Heart left ventricle (tissue), 16 donors: ENCODE measurements around the gene ZC3H10. TPM values are rescaled to one million over a fixed set of nuclear protein-coding genes. Genes with fewer than 3 reads are reported as not detected.
"Not testable (repeated sequence)": the region's sequence is repeated elsewhere in the genome, so short reads cannot be mapped to it uniquely, and the experiment has no call there.

Source experiments
- ATAC-seq, 4 donors: fragments of 200-7000 bp; cut with Tn5 transposase; one replicate each; pipeline ENCODE4 v1.9.1; 2020 to 2022; ENCODE audit warnings: moderate library complexity in 4 of 4, mild to moderate bottlenecking in 3 of 4, moderate number of reproducible peaks in 1 of 4
- DNase-seq, 5 donors: peaks; one replicate each; pipeline ENCODE4 v3.0.0-alpha.2; 2020
- H3K27ac ChIP-seq, 12 donors: fragments of 200-600 bp; sonication (generic) in 4 of 12; one replicate each; pipeline versions ENCODE4 v1.5.0 to v1.8.0; 2016 to 2022; ENCODE audit warnings: mild to moderate bottlenecking in 2 of 12
- H3K27me3 ChIP-seq, 9 donors: fragments of 200-600 bp; sonication (generic) in 2 of 9; one replicate each; pipeline versions ENCODE4 v1.5.1 to v1.8.0; 2016 to 2022; ENCODE audit warnings: mild to moderate bottlenecking in 3 of 9
- H3K36me3 ChIP-seq, 9 donors: fragments of 200-600 bp; sonication (generic) in 2 of 9; one replicate each; pipeline versions ENCODE4 v1.5.0 to v1.8.0; 2018 to 2022; ENCODE audit warnings: mild to moderate bottlenecking in 2 of 9
- H3K4me1 ChIP-seq, 12 donors: fragments of 200-600 bp; sonication (generic) in 4 of 12; one replicate each; pipeline versions ENCODE4 v1.5.0 to v1.8.0; 2016 to 2022; ENCODE audit warnings: mild to moderate bottlenecking in 3 of 12
- H3K4me3 ChIP-seq, 12 donors: fragments of 200-600 bp; sonication (generic) in 4 of 12; one replicate each; pipeline versions ENCODE4 v1.5.0 to v1.8.0; 2017 to 2022; ENCODE audit warnings: mild to moderate bottlenecking in 9 of 12, moderate library complexity in 4 of 12
- H3K9me3 ChIP-seq, 12 donors: fragments of 200-600 bp; sonication (generic) in 4 of 12; one replicate each; pipeline versions ENCODE4 v1.5.0 to v1.8.0; 2016 to 2022; ENCODE audit warnings: mild to moderate bottlenecking in 1 of 12
- CTCF ChIP-seq, 12 donors: fragments of 200-600 bp; sonication (generic) in 4 of 12; IDR thresholded peaks; one replicate each; pipeline versions ENCODE4 v1.5.0 to v1.8.0; 2018 to 2022; ENCODE audit warnings: antibody characterized with exemption in 12 of 12, mild to moderate bottlenecking in 5 of 12
- POLR2A ChIP-seq, 2 donors: fragments of 450-650 bp; IDR thresholded peaks; one replicate each; pipeline ENCODE4 v1.6.1; 2017; ENCODE audit warnings: antibody characterized with exemption in 2 of 2, mild to moderate bottlenecking in 2 of 2, moderate library complexity in 2 of 2
- WGBS, 4 donors: extraction: QIAGEN DNeasy Blood & Tissue Kit in 2 of 4; methylation state at CpG; one replicate each; pipeline versions ENCODE4 v1.1.5 to v1.1.7; 2013 to 2018; 5-methylcytosine and 5-hydroxymethylcytosine counted together
- intact Hi-C, 10 donors: fragments of 100-400 bp; cut with DNase I; formaldehyde crosslinking; loops; one replicate each; pipeline versions ENCODE4 v1.11.1 to v1.14.2; 2022
- polyA plus RNA-seq, 2 donors: library from polyadenylated mRNA; stranded (reverse); fragments of 200-250 nt; gene quantifications; one replicate each; pipeline ENCODE4 v1.2.3, GENCODE V29; 2013
- total RNA-seq, 9 donors: library from RNA; depleted of rRNA in 2 of 9; stranded (reverse); fragments of >200 nt in 2 of 9; fragmentation: NEBNext Ultra II Directional in 3 of 9; extraction: Animal tissue kit (Norgen Biotek cat#: 25700) in 3 of 9; gene quantifications; one replicate each; pipeline versions ENCODE4 v1.1.0 to v1.2.4, GENCODE V29; 2016 to 2023
- donor health status: ischemic (EF 13 %, LVEDD 7.1; RV severe dilation, severe dysfunction).
- donor health status: healthy with polysubstance abuse.
- donor health status: DM: no; HTN: yes; CAD: no.
- donor health status: DM: no; HTN: no; CAD: no.
- donor health status: ischemic (EF 25% LVEDD 6.9; RV normal size, moderate dysfunction).
- donor health status: ischemic (EF 25% LVEDD 5.7; RV mildly dilated, moderate dysfunction).
- donor health status: healthy.
- donor health status: DM: yes; HTN: yes; CAD: no.
- donor health status: ischemic (EF 35%, LVEDD 5.7; RV mildly dilated, moderate dysfunction).
- donor health status: nonischemic (EF 11% LVEDD 7.7; RV severe dilation, severe dysfunction).
- donor health status: DM: yes; HTN: yes; CAD: no.
- donor health status: PGD.
- donor health status: ischemic (EF 29% LVEDD 5.4; RV normal size, mild dysfunction).
- donor health status: nonischemic (EF 23%, LVEDD 6.1; RV moderate dilation, normal function).

Gene ZC3H10
- total and polyA plus RNA-seq, 11 donors: 2.7 to 6.4 (median 4.3) TPM

GRCh38 chr12:56114084-56114483 is 4.0 kb upstream of the ZC3H10 start:
- 93 to 97% (median 95%) methylated on average over 1 of the region's 1 CpG for WGBS, 4 donors
- ATAC-seq (no peak), DNase-seq (no peak)
- no peak for TF ChIP-seq POLR2A (IDR thresholded peaks at IDR 0.05)
- no peak overlapping the region for H3K4me3 ChIP-seq
- intact Hi-C loops: loop anchor here in 2 of 10 donors (5.0 to 10.0 kb wide), 2 partner anchors 69 to 377 kb away; partner anchors contain the start of gene RPS26 (in 1 of the 2)
- peaks cover 0 to 19% (median 11%) of the 10 kb centered on the region in 12 donors for H3K4me1 ChIP-seq
- no peak overlapping the region for H3K27ac ChIP-seq
- peaks cover 0 to 57% (median 49%) of the 10 kb centered on the region in 9 donors for H3K36me3 ChIP-seq
- no peaks in the 10 kb centered on the region for H3K9me3 ChIP-seq
- no peaks in the 10 kb centered on the region for H3K27me3 ChIP-seq

GRCh38 chr12:56115329-56115728 is 2.7 kb upstream of the ZC3H10 start:
- H3K36me3 ChIP-seq: peaks cover 0 to 46% (median 37%) of the 10 kb centered on the region in 9 donors
- no peaks in the 10 kb centered on the region for H3K27me3 ChIP-seq
- peak overlapping the region; percentile 72 to 98 (median 93) for H3K27ac ChIP-seq
- ATAC-seq (no peak), DNase-seq (no peak)
- peaks cover 0 to 30% (median 23%) of the 10 kb centered on the region in 12 donors for H3K4me1 ChIP-seq
- 29 to 52% (median 46%) methylated on average over 10 of the region's 10 CpGs for WGBS, 4 donors
- peak overlapping the region in 11 of 12 donors; percentile 66 to 95 (median 79) for H3K4me3 ChIP-seq
- intact Hi-C loops: loop anchor here in 4 of 10 donors (5.0 to 10.0 kb wide), 5 partner anchors 42 to 202 kb away; partner anchors contain the start of genes MYL6 (in 3 of the 4), RPS26 (in 2 of the 4), SUOX (in 2 of the 4) and CNPY2 (in 1 of the 4)
- no peak for TF ChIP-seq CTCF (IDR thresholded peaks at IDR 0.05)
- no peak for TF ChIP-seq POLR2A (IDR thresholded peaks at IDR 0.05)
- H3K9me3 ChIP-seq: no peaks in the 10 kb centered on the region

- H3K4me3 ChIP-seq: peak within 1 kb of the TSS; percentile 58 to 95 (median 78)
- H3K4me1 ChIP-seq: peaks cover 0 to 38% (median 24%) of the 10 kb centered on the region in 12 donors
- TF ChIP-seq CTCF (IDR thresholded peaks at IDR 0.05) (no peak), POLR2A (IDR thresholded peaks at IDR 0.05) (peak; percentile 80 to 96)
- no peaks in the 10 kb centered on the region for H3K9me3 ChIP-seq
- ATAC-seq (peak; percentile 77 to 83 (median 80)), DNase-seq (peak; percentile 94 to 96 (median 95))
- peak within 1 kb of the TSS; percentile 72 to 98 (median 93) for H3K27ac ChIP-seq
- H3K36me3 ChIP-seq: peaks cover 0 to 46% (median 35%) of the 10 kb centered on the region in 9 donors
- intact Hi-C loops: loop anchor here in 4 of 10 donors (1.0 to 10.0 kb wide), 6 partner anchors 12 to 201 kb away; partner anchors contain the start of genes MYL6 (in 3 of the 4), RPS26 (in 2 of the 4), SUOX (in 2 of the 4) and CNPY2 (in 1 of the 4)
- 0 to 1% (median 0%) methylated on average over 30 to 34 of the region's 34 CpGs for WGBS, 4 donors
- no peaks in the 10 kb centered on the region for H3K27me3 ChIP-seq
Observed at GRCh38 chr12:56116267-56117081, 1.6 kb upstream of the ZC3H10 start, which contains the start of gene RPL41. Gene RPL41 (plus strand): TSS chr12:56116633.

- Histone ChIP-seq H3K4me1 (peaks cover 0 to 45% (median 25%) of the 10 kb centered on the region in 12 donors), H3K4me3 (peak overlapping the region; percentile 58 to 95 (median 78)), H3K27ac (peak overlapping the region; percentile 72 to 98 (median 93)), H3K36me3 (peaks cover 0 to 46% (median 34%) of the 10 kb centered on the region in 9 donors)
- not testable (repeated sequence) for ATAC-seq, DNase-seq, H3K9me3 ChIP-seq, H3K27me3 ChIP-seq
- intact Hi-C loops: loop anchor here in 4 of 10 donors (5.0 to 10.0 kb wide), 5 partner anchors 40 to 200 kb away; partner anchors contain the start of genes MYL6 (in 3 of the 4), RPS26 (in 2 of the 4), SUOX (in 2 of the 4) and CNPY2 (in 1 of the 4)
- WGBS, 4 donors: 3 to 7% (median 5%) methylated on average over 12 to 16 of the region's 16 CpGs
Observed at GRCh38 chr12:56117082-56117706, 872 bp upstream of the ZC3H10 start.
